Endothelial cell of umbilical vein (primary cell): ENCODE data around the gene KYNU.

Source experiments
- CTCF ChIP-seq, 2 donors: IDR thresholded peaks; 1 replicate in 1 of 2; 2 replicates in 1 of 2; pipeline ENCODE4 v1.5.1; 2011; ENCODE audit warnings: low read length in 2 of 2, mild to moderate bottlenecking in 2 of 2, moderate library complexity in 2 of 2, control low read depth in 1 of 2, inconsistent platforms in 1 of 2, low read depth in 1 of 2; ENCODE audit not compliant: insufficient read depth in 1 of 2; ENCODE audit errors: extremely low read depth in 1 of 2
- POLR2A ChIP-seq: IDR thresholded peaks from 2 replicates; pipeline ENCODE4 v1.6.1; 2012; ENCODE audit warnings: low read depth, mild to moderate bottlenecking, control low read depth, low read length

GRCh38 chr2:142842369-142842768 is 35.1 kb upstream of the KYNU start:
- no peak for TF ChIP-seq CTCF (IDR thresholded peaks at IDR 0.05; ENCODE audit: extremely low read depth in 1 of 2, insufficient read depth in 1 of 2, low read depth in 1 of 2, low read length in 2 of 2)
- no peak for TF ChIP-seq POLR2A
